Breast epithelium (tissue), 3 donors: ENCODE results near the gene ICAM2.

Experiments used
- POLR2A ChIP-seq: fragments of 450-650 bp; IDR thresholded peaks from one replicate; pipeline ENCODE4 v1.6.1; 2016; ENCODE audit warnings: antibody characterized with exemption, mild to moderate bottlenecking, moderate library complexity
- TF ChIP-seq, protein P1 (sequence below), 3 donors: fragments of 450-650 bp; IDR thresholded peaks; one replicate each; pipeline ENCODE4 v1.5.1; 2016 to 2017; ENCODE audit warnings: antibody characterized with exemption in 3 of 3, mild to moderate bottlenecking in 3 of 3, moderate library complexity in 3 of 3

DNA sequence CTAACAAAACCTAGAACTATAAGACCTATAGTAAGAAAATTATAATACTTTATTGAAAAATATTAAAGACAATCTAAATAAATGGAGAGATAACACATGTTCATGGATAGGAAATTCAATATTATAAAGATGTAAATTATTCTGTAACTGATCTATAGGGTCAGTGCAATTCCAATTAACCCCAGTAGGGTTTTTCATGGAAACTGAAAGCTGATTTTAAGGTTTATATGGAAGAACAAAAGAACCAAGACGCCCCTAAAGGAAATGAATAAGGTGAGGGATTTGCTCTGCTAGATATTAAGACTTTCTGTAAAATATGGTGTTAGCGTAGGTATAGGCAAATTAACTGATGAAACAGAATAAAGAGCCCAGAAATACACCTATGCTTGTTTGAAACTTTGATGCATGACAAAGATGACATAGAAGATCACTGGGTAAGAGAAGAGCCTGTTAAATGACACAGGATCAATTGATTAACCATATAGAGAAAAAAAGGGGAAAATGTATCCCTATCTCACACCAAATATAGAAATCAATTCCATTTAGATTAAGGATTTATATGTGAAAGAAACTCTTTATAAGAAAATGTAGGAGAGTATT is 3.0 kb downstream of the ICAM2 start:
- TF ChIP-seq, protein P1, sequence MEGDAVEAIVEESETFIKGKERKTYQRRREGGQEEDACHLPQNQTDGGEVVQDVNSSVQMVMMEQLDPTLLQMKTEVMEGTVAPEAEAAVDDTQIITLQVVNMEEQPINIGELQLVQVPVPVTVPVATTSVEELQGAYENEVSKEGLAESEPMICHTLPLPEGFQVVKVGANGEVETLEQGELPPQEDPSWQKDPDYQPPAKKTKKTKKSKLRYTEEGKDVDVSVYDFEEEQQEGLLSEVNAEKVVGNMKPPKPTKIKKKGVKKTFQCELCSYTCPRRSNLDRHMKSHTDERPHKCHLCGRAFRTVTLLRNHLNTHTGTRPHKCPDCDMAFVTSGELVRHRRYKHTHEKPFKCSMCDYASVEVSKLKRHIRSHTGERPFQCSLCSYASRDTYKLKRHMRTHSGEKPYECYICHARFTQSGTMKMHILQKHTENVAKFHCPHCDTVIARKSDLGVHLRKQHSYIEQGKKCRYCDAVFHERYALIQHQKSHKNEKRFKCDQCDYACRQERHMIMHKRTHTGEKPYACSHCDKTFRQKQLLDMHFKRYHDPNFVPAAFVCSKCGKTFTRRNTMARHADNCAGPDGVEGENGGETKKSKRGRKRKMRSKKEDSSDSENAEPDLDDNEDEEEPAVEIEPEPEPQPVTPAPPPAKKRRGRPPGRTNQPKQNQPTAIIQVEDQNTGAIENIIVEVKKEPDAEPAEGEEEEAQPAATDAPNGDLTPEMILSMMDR (IDR thresholded peaks at IDR 0.05) = no peak
- TF ChIP-seq POLR2A = no peak
